Astrocyte (in vitro differentiated cells and primary cell): ENCODE results near the gene HS3ST6. TPM values are rescaled to one million over a fixed set of nuclear protein-coding genes. Genes with fewer than 3 reads are reported as not detected.

Experiments
- DNase-seq: peaks from one replicate; pipeline ENCODE4 v3.0.0-alpha.2; 2010; ENCODE audit warnings: low read depth
- FAIRE-seq: peaks from 2 replicates; lab custom pipeline; 2011; peaks lifted over from hg19 to GRCh38; lab: Jason Lieb, UNC
- H2AFZ ChIP-seq: 2 replicates; pipeline ENCODE4 v1.6.0; 2012; ENCODE audit warnings: low read depth, low read length, inconsistent platforms
- H3K27ac ChIP-seq: 2 replicates; pipeline ENCODE4 v1.5.1; 2011; ENCODE audit warnings: low read depth, low read length, inconsistent platforms
- H3K27me3 ChIP-seq: 2 replicates; pipeline ENCODE4 v1.6.0; 2011; ENCODE audit warnings: low read length, inconsistent platforms; ENCODE audit not compliant: insufficient read depth
- H3K36me3 ChIP-seq: 2 replicates; pipeline ENCODE4 v1.5.1; 2011; ENCODE audit warnings: low read length, inconsistent platforms; ENCODE audit not compliant: insufficient read depth
- H3K4me1 ChIP-seq: 2 replicates; pipeline ENCODE4 v1.5.1; 2011; ENCODE audit warnings: low read length, inconsistent platforms; ENCODE audit not compliant: insufficient read depth
- H3K4me2 ChIP-seq: 2 replicates; pipeline ENCODE4 v1.6.0; 2012; ENCODE audit warnings: low read length, inconsistent platforms
- H3K4me3 ChIP-seq: 2 replicates; pipeline ENCODE4 v1.5.1; 2011; ENCODE audit warnings: low read depth, mild to moderate bottlenecking, low read length, inconsistent platforms; ENCODE audit not compliant: insufficient read depth
- H3K79me2 ChIP-seq: 2 replicates; pipeline ENCODE4 v1.6.0; 2012; ENCODE audit warnings: mild to moderate bottlenecking, low read length, inconsistent platforms; ENCODE audit not compliant: insufficient read depth
- H3K9ac ChIP-seq: 2 replicates; pipeline ENCODE4 v1.6.0; 2012; ENCODE audit warnings: mild to moderate bottlenecking, low read length, inconsistent platforms
- H3K9me3 ChIP-seq: 2 replicates; pipeline ENCODE4 v1.5.1; 2012; ENCODE audit warnings: low read depth, mild to moderate bottlenecking, low read length, inconsistent platforms; ENCODE audit not compliant: insufficient read depth
- H4K20me1 ChIP-seq: 2 replicates; pipeline ENCODE4 v1.6.0; 2012; ENCODE audit warnings: low read length, inconsistent platforms; ENCODE audit not compliant: insufficient read depth
- H3K27ac Mint-ChIP-seq: one replicate; pipeline ENCODE4 v1.8.0; 2021; ENCODE audit warnings: mild to moderate bottlenecking, mixed read lengths; ENCODE audit not compliant: unreplicated experiment
- H3K27me3 Mint-ChIP-seq: one replicate; pipeline ENCODE4 v1.8.0; 2021; ENCODE audit warnings: low read depth, mixed read lengths; ENCODE audit not compliant: unreplicated experiment
- H3K36me3 Mint-ChIP-seq: one replicate; pipeline ENCODE4 v1.8.0; 2021; ENCODE audit warnings: low read depth, mixed read lengths; ENCODE audit not compliant: unreplicated experiment
- H3K4me1 Mint-ChIP-seq: one replicate; pipeline ENCODE4 v1.8.0; 2021; ENCODE audit warnings: low read depth, mixed read lengths; ENCODE audit not compliant: unreplicated experiment
- H3K4me3 Mint-ChIP-seq: one replicate; pipeline ENCODE4 v1.8.0; 2021; ENCODE audit warnings: mild to moderate bottlenecking, moderate library complexity, mixed read lengths; ENCODE audit not compliant: unreplicated experiment
- H3K9me3 Mint-ChIP-seq: one replicate; pipeline ENCODE4 v1.8.0; 2021; ENCODE audit warnings: mild to moderate bottlenecking, mixed read lengths; ENCODE audit not compliant: unreplicated experiment
- CTCF ChIP-seq: IDR thresholded peaks from 2 replicates; pipeline ENCODE4 v1.5.1; 2011; ENCODE audit warnings: low read depth, mild to moderate bottlenecking, inconsistent platforms, low read length, moderate library complexity; ENCODE audit not compliant: insufficient read depth
- EZH2 ChIP-seq: IDR thresholded peaks from 2 replicates; pipeline ENCODE4 v1.6.1; 2012; ENCODE audit warnings: mild to moderate bottlenecking, low read length, inconsistent platforms; ENCODE audit not compliant: insufficient read depth
- total RNA-seq: library from RNA; stranded (reverse); gene quantifications from 2 replicates; pipeline ENCODE4 v1.2.1, GENCODE V29; 2021

HS3ST6 gene
- total RNA-seq, 1 donor from 2014 or later: not detected

- H3K36me3 Mint-ChIP-seq: no peaks in the 10 kb centered on the region
- Histone ChIP-seq H3K4me3 (no peak overlapping the region), H2AFZ (no peak overlapping the region), H3K27ac (no peak overlapping the region), H3K9me3 (no peaks in the 10 kb centered on the region), H3K4me1 (no peaks in the 10 kb centered on the region), H4K20me1 (no peaks in the 10 kb centered on the region), H3K79me2 (no peaks in the 10 kb centered on the region), H3K27me3 (peaks cover 18% of the 10 kb centered on the region), H3K9ac (no peak overlapping the region), H3K36me3 (no peaks in the 10 kb centered on the region), H3K4me2 (no peak overlapping the region)
- no peaks in the 10 kb centered on the region for H3K9me3 Mint-ChIP-seq
- DNase-seq: no peak
- TF ChIP-seq EZH2 (no peak), CTCF (no peak)
- no peak overlapping the region for H3K27ac Mint-ChIP-seq
- peaks cover 44% of the 10 kb centered on the region for H3K27me3 Mint-ChIP-seq
- no peak overlapping the region for H3K4me3 Mint-ChIP-seq
- no peak for FAIRE-seq
- peaks cover 3% of the 10 kb centered on the region for H3K4me1 Mint-ChIP-seq
Observed at GRCh38 chr16:1903220-1903574, 15.0 kb downstream of the HS3ST6 start.

- Mint-ChIP-seq H3K4me3 (no peak overlapping the region), H3K36me3 (no peaks in the 10 kb centered on the region)
- TF ChIP-seq CTCF: no peak
- no peak for TF ChIP-seq EZH2
Observed at GRCh38 chr16:1902547-1903219, 15.5 kb downstream of the HS3ST6 start.

GRCh38 chr16:1900452-1900774 lies 17.8 kb downstream of the HS3ST6 start:
- Histone ChIP-seq H3K4me1 (no peaks in the 10 kb centered on the region), H3K27ac (no peak overlapping the region), H3K36me3 (no peaks in the 10 kb centered on the region), H3K4me3 (no peak overlapping the region), H3K9me3 (no peaks in the 10 kb centered on the region), H3K4me2 (no peak overlapping the region), H4K20me1 (no peaks in the 10 kb centered on the region), H3K79me2 (no peaks in the 10 kb centered on the region), H3K27me3 (peaks cover 10% of the 10 kb centered on the region), H2AFZ (no peak overlapping the region), H3K9ac (no peak overlapping the region)
- H3K4me1 Mint-ChIP-seq: no peaks in the 10 kb centered on the region
- no peak for DNase-seq
- FAIRE-seq: no peak
- no peak for TF ChIP-seq EZH2
- no peak for TF ChIP-seq CTCF
- no peaks in the 10 kb centered on the region for H3K36me3 Mint-ChIP-seq
- H3K9me3 Mint-ChIP-seq: no peaks in the 10 kb centered on the region
- H3K27me3 Mint-ChIP-seq: peaks cover 54% of the 10 kb centered on the region
- H3K4me3 Mint-ChIP-seq: no peak overlapping the region
- no peak overlapping the region for H3K27ac Mint-ChIP-seq

More at GRCh38 chr16:1902547-1903219, 15.5 kb downstream of the HS3ST6 start:
- Histone ChIP-seq H3K36me3 (no peaks in the 10 kb centered on the region), H3K4me2 (no peak overlapping the region), H3K9me3 (no peaks in the 10 kb centered on the region), H3K27ac (no peak overlapping the region), H2AFZ (no peak overlapping the region), H3K79me2 (no peaks in the 10 kb centered on the region), H3K27me3 (peaks cover 18% of the 10 kb centered on the region), H3K4me1 (no peaks in the 10 kb centered on the region), H4K20me1 (no peaks in the 10 kb centered on the region), H3K4me3 (no peak overlapping the region), H3K9ac (no peak overlapping the region)
- FAIRE-seq: no peak
- DNase-seq: no peak
- H3K27ac Mint-ChIP-seq: no peak overlapping the region
- H3K9me3 Mint-ChIP-seq: no peaks in the 10 kb centered on the region
- H3K27me3 Mint-ChIP-seq: peaks cover 47% of the 10 kb centered on the region
- peaks cover 3% of the 10 kb centered on the region for H3K4me1 Mint-ChIP-seq
